CD4-positive, CD25-positive, alpha-beta regulatory T cell (primary cell): ENCODE measurements around the gene CSF1. TPM values are rescaled to one million over a fixed set of nuclear protein-coding genes. Genes with fewer than 3 reads are reported as not detected.
A peak's percentile ranks its signal among the peaks of the same experiment; 100 is the strongest.
"Not testable (repeated sequence)": the region's sequence is repeated elsewhere in the genome, so short reads cannot be mapped to it uniquely, and the experiment has no call there.

Experiments used
- ATAC-seq, 2 donors: fragments of 150-1000 bp; cut with Tn5 transposase; one replicate each; pipeline ENCODE4 v1.10.0; 2021; ENCODE audit warnings: low read depth in 2 of 2, moderate number of reproducible peaks in 2 of 2, moderate library complexity in 1 of 2
- DNase-seq, 3 donors: peaks; one replicate each; pipeline versions ENCODE4 v3.0.0 to v3.0.0-alpha.2; 2012 to 2022; ENCODE audit warnings: mixed read lengths in 1 of 3
- H3K27ac ChIP-seq: one replicate; pipeline ENCODE4 v1.7.0; 2013; ENCODE audit warnings: mild to moderate bottlenecking, low read length; ENCODE audit not compliant: insufficient read depth, poor library complexity, severe bottlenecking
- H3K27me3 ChIP-seq: one replicate; pipeline ENCODE4 v1.7.0; 2013; ENCODE audit warnings: low read length; ENCODE audit not compliant: control insufficient read depth, insufficient read depth
- H3K36me3 ChIP-seq: one replicate; pipeline ENCODE4 v1.7.0; 2013; ENCODE audit warnings: mild to moderate bottlenecking, low read length, moderate library complexity; ENCODE audit not compliant: control insufficient read depth, insufficient read depth
- H3K4me1 ChIP-seq: 2 replicates; pipeline ENCODE4 v1.7.0; 2013; ENCODE audit warnings: mild to moderate bottlenecking, low read length; ENCODE audit not compliant: insufficient read depth, control insufficient read depth, poor library complexity, severe bottlenecking
- H3K4me3 ChIP-seq: one replicate; pipeline ENCODE4 v1.7.0; 2013; ENCODE audit warnings: low read depth, mild to moderate bottlenecking, low read length, moderate library complexity
- H3K9me3 ChIP-seq, 2 experiments: 1 replicate in 1 of 2; 2 replicates in 1 of 2; pipeline ENCODE4 v1.7.0; 2013; ENCODE audit warnings: low read length in 2 of 2, mild to moderate bottlenecking in 1 of 2, moderate library complexity in 1 of 2; ENCODE audit not compliant: control insufficient read depth in 2 of 2
- H3K27ac Mint-ChIP-seq, 3 donors: one replicate each; pipeline ENCODE4 v1.8.0; 2020 to 2022; ENCODE audit warnings: mild to moderate bottlenecking in 3 of 3, mixed read lengths in 3 of 3, moderate library complexity in 2 of 3
- H3K27me3 Mint-ChIP-seq: one replicate; pipeline ENCODE4 v1.8.0; 2022; ENCODE audit warnings: mild to moderate bottlenecking, mixed read lengths
- H3K36me3 Mint-ChIP-seq: one replicate; pipeline ENCODE4 v1.8.0; 2020; ENCODE audit warnings: mixed read lengths
- H3K4me1 Mint-ChIP-seq, 4 donors: one replicate each; pipeline ENCODE4 v1.8.0; 2020 to 2022; ENCODE audit warnings: mixed read lengths in 4 of 4, mild to moderate bottlenecking in 1 of 4
- H3K4me3 Mint-ChIP-seq, 4 donors: one replicate each; pipeline ENCODE4 v1.8.0; 2020 to 2022; ENCODE audit warnings: mild to moderate bottlenecking in 4 of 4, mixed read lengths in 4 of 4, moderate library complexity in 3 of 4
- H3K9me3 Mint-ChIP-seq, 7 donors: one replicate each; pipeline ENCODE4 v1.8.0; 2020 to 2022; ENCODE audit warnings: mixed read lengths in 7 of 7, mild to moderate bottlenecking in 3 of 7, moderate library complexity in 2 of 7
- polyA plus RNA-seq, 4 donors: library from polyadenylated mRNA; unstranded; fragments of 300-500 nt; fragmentation: Illumina TruSeq; gene quantifications; one replicate each; pipeline ENCODE4 v1.2.3, GENCODE V29; 2021
- total RNA-seq: library from RNA; stranded (reverse); gene quantifications from one replicate; pipeline ENCODE4 v1.2.3, GENCODE V29; 2022

Gene CSF1
- total and polyA plus RNA-seq, 5 donors from 2014 or later: 12.2 to 28.4 (median 16.5) TPM

DNA sequence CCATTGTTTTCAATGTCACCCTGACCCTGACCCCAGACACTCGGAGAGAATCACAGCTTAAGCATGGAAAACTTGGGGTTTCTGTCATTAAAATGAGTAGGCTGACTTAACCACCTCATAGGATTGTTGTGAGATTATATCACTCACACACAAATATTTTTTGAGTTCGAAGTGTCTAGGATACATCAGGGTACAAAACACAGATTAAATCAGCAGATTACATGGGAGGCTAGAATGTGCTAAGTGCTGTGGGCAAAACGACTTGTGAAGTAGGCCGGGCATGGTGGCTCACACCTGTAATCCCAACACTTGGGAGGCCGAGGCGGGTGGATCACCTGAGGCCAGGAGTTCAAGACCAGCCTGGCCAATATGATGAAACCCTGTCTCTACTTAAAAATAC, 31.3 kb upstream of the CSF1 start:
- ATAC-seq, H3K27me3 Mint-ChIP-seq, DNase-seq, H3K4me3 ChIP-seq, H3K36me3 ChIP-seq, H3K4me3 Mint-ChIP-seq, H3K9me3 Mint-ChIP-seq, H3K27ac ChIP-seq, H3K9me3 ChIP-seq, H3K36me3 Mint-ChIP-seq, H3K27me3 ChIP-seq: not testable (repeated sequence)
- H3K4me1 ChIP-seq: peaks cover 12% of the 10 kb centered on the region
- Mint-ChIP-seq H3K27ac (peak overlapping the region in 1 of 3 donors; percentile 88), H3K4me1 (peaks cover 7 to 28% (median 21%) of the 10 kb centered on the region in 4 donors)

DNA sequence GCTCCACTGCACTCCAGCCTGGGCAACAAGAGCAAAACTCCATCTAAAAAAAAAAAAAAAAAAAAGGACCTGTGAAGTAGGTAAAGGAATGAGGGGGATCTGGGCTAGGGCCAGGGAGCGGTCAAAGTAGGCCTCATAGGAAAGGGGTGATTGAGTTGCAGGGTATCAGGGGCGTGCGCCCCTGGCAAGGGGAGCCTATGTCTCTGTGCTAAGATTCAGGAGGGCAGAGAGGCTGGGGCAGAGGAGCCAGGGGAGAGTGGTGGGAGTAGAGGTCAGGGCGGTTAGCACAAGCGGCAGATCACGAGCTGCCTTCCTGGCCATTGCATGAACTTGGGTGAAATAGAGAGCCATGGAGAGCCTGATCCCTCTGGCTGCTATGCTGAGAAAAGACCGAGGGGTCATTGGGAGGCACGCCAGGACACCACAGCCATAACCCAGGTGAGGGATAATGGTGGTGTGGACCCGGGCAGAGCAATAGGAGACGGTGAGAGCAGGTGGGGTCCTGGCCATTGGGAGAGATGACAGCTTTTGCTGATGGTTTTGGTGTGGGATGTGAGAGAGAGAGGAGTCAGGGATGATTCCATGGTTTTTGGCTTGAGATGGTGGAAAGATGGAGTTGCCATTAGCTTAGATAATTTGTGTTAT, 30.6 kb upstream of the CSF1 start:
- Mint-ChIP-seq H3K4me1 (peaks cover 7 to 23% (median 17%) of the 10 kb centered on the region in 4 donors), H3K4me3 (no peak overlapping the region)
- ATAC-seq: no peak

DNA sequence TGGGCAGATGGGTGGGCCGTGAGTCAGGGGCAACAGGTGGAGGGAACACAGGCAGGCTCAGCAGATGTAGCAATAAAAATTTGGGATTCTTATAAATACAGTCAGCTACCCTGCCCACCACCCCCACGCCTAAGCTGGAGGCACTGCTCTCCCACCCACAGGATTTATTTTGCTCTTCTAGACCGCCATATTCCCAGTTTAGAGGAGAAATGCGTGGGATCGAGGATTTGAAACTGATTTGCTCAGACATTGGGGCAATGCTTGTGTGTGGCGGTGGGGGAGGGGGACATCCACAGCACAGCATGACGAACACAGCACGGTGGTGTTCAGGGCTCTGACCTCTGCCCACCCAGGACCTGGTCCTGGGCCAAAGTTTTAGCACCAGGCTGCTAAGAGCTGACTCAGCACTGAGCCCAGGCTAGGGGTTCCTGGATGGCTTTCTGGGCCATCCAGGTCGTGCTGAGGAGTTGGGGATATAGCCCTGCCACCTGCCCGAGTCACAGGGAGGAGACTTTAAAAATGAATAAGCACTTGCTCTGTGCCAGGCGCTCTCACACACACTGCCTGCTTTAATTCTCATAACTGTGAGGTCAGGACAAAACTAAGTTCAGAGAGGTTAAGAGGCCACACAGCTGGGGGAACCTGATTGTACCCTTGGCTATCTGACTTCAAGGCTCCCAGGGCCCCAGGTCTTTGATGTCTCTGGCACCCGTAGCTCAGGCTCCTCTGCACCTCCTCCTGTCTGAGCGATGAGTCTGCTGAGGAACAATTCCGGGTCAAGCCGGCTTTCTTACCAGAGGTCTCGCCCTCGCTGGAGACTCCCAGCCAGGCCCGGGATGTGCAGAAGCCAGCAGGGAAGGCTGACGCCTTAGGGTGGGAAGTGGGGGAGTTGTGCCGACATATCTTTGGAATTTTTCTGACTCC, 29.4 kb upstream of the CSF1 start:
- no peaks in the 10 kb centered on the region for H3K9me3 ChIP-seq
- Mint-ChIP-seq H3K36me3 (no peaks in the 10 kb centered on the region), H3K4me3 (no peak overlapping the region), H3K27ac (peak overlapping the region in 2 of 3 donors; percentile 31 to 32), H3K4me1 (peaks cover 2 to 13% (median 8%) of the 10 kb centered on the region in 4 donors), H3K27me3 (no peaks in the 10 kb centered on the region), H3K9me3 (peaks cover 0 to 2% (median 0%) of the 10 kb centered on the region in 7 donors)
- no peak overlapping the region for H3K4me3 ChIP-seq
- H3K27me3 ChIP-seq: no peaks in the 10 kb centered on the region
- H3K4me1 ChIP-seq: peaks cover 3% of the 10 kb centered on the region
- no peak for DNase-seq
- no peak overlapping the region for H3K27ac ChIP-seq
- no peaks in the 10 kb centered on the region for H3K36me3 ChIP-seq
- ATAC-seq: no peak

More for the DNA sequence above, 30.6 kb upstream of the CSF1 start:
- Histone ChIP-seq H3K4me1 (peaks cover 12% of the 10 kb centered on the region), H3K27me3 (no peaks in the 10 kb centered on the region), H3K9me3 (no peaks in the 10 kb centered on the region), H3K4me3 (no peak overlapping the region), H3K27ac (no peak overlapping the region), H3K36me3 (no peaks in the 10 kb centered on the region)
- Mint-ChIP-seq H3K9me3 (peaks cover 0 to under 1% (median 0%) of the 10 kb centered on the region in 7 donors), H3K36me3 (no peaks in the 10 kb centered on the region), H3K27ac (peak overlapping the region; percentile 44 to 88 (median 87)), H3K27me3 (no peaks in the 10 kb centered on the region)
- no peak for DNase-seq

DNA sequence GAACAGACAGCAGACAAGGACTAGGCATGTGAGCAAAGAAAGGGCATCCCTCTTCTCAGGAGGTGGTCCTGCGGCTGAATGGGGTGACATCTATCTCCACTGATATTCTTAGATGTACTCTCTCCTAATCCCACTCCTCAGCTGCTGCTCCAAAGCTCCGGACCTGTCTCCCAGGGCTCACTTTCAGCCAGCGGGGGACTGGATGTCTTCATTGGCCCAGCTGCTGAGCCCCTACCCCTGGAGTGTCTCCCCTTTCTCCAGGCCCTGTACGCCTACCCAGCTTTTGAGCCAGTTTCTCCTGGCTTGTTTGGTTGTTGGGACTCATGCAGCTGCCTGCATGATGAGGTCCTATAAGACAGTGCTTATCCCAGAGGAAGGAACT, 28.8 kb upstream of the CSF1 start:
- no peak for DNase-seq

DNA sequence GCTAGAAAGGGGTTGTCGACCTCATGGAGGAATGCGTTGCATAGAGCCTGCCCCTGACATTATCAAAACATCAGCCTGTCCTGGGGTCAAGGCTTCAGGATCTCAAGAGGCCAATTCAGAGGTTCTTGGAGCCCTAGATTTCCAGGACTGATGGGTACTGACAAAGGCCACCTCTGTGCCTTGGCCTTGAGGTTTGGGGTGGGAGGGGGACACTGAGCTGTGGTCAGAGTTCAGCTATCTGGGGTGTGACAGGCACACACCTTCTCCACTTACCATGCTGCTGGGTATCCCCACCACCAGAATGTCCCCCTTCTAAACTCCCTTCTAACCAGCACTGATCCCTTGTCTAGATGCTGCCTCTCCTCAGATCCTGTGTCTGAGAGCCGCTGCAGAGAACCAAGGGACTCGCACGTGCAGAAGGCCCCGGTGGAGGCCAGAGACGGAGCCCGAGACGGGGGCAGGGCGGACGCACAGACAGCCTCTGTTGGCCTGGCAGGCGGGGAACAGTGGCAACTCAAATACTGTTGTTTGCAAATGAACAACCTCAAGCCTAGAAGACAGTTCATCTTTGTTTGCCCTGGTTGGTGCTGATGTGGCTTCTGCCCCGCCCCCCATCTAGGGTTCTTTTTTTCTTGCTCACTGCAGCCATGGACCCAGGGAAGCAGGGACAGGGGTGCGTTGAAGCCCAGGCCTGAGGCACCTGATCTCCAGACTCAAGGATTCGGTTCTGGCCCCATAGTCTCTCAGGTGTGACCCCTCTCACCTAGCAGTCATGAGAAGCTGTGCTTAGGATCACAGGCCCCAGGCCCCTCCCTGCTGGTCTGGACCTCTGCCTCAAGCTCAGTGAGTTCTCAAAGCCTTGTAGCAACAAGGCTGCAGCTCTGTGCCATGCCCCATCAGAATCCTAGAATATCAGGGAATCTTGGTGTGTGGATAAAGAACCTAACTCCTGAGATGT, 28.1 kb upstream of the CSF1 start:
- Mint-ChIP-seq H3K4me3 (no peak overlapping the region), H3K27ac (peak overlapping the region in 1 of 3 donors; percentile 23), H3K4me1 (peaks cover 2 to 8% (median 4%) of the 10 kb centered on the region in 4 donors), H3K36me3 (no peaks in the 10 kb centered on the region), H3K9me3 (peaks cover 0 to 2% (median 0%) of the 10 kb centered on the region in 7 donors), H3K27me3 (no peaks in the 10 kb centered on the region)
- Histone ChIP-seq H3K4me1 (peaks cover 2% of the 10 kb centered on the region), H3K4me3 (no peak overlapping the region), H3K36me3 (no peaks in the 10 kb centered on the region), H3K27me3 (no peaks in the 10 kb centered on the region), H3K9me3 (no peaks in the 10 kb centered on the region), H3K27ac (no peak overlapping the region)
- no peak for ATAC-seq
- DNase-seq: no peak

More for the DNA sequence above, 28.8 kb upstream of the CSF1 start:
- peak overlapping the region in 1 of 3 donors; percentile 4 for H3K27ac Mint-ChIP-seq
- Histone ChIP-seq H3K27ac (no peak overlapping the region), H3K27me3 (no peaks in the 10 kb centered on the region), H3K36me3 (no peaks in the 10 kb centered on the region), H3K4me3 (no peak overlapping the region), H3K4me1 (peaks cover 2% of the 10 kb centered on the region), H3K9me3 (no peaks in the 10 kb centered on the region)
- H3K4me1 Mint-ChIP-seq: peaks cover 2 to 8% (median 4%) of the 10 kb centered on the region in 4 donors
- H3K4me3 Mint-ChIP-seq: no peak overlapping the region
- H3K36me3 Mint-ChIP-seq: no peaks in the 10 kb centered on the region
- H3K27me3 Mint-ChIP-seq: no peaks in the 10 kb centered on the region
- peaks cover 0 to 2% (median 0%) of the 10 kb centered on the region in 7 donors for H3K9me3 Mint-ChIP-seq
- ATAC-seq: no peak

DNA sequence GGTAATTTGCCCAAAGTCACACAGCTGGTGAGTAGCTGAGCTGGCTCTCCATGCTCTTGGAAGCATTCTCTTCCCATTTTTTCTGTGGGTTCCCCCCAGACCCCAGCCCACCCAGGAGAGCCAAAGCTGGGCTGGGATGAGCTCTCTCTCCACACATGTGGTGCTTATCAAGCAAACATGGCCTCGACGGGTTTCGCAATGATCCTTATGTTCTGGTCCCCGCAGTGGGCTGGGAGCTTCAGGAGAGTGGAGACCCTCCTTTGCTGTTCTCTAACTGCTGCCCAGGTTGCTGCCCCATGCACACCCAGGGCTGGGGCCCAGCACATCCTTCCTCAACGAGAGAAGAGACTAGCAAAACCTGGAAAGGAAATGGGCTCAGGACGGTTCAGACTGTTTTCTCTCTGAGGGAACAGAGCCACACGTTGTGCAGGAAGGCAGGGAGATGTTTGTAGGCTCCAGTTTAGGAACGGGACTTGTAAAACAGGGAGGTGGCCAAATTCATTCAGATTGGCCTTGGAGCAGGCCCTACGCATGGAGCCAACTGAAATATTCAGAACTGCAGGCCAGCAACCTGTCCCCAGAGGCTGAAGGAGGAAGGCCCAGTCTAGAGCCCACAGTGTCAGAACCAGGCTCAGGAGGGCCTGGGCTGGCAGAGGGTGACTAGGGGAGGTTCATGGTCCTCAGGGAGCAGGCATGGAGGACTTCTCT, 27.2 kb upstream of the CSF1 start:
- Histone ChIP-seq H3K4me1 (peaks cover 2% of the 10 kb centered on the region), H3K27me3 (no peaks in the 10 kb centered on the region), H3K4me3 (no peak overlapping the region), H3K9me3 (no peaks in the 10 kb centered on the region), H3K36me3 (no peaks in the 10 kb centered on the region), H3K27ac (no peak overlapping the region)
- Mint-ChIP-seq H3K36me3 (no peaks in the 10 kb centered on the region), H3K4me1 (peaks cover 2 to 8% (median 4%) of the 10 kb centered on the region in 4 donors), H3K4me3 (no peak overlapping the region), H3K27me3 (no peaks in the 10 kb centered on the region), H3K27ac (peak overlapping the region; percentile 23 to 68 (median 64)), H3K9me3 (peaks cover 0 to 2% (median 0%) of the 10 kb centered on the region in 7 donors)
- no peak for DNase-seq
- ATAC-seq: no peak
